Activated CD8-positive, alpha-beta T cell treated with anti-CD3 and anti-CD28 coated beads for 36 hours (primary cell): ENCODE data around the gene ECE1. TPM values are rescaled to one million over a fixed set of nuclear protein-coding genes. Genes with fewer than 3 reads are reported as not detected.

Experiments used
- ATAC-seq: fragments of 200-7000 bp; cut with Tn5 transposase; one replicate; pipeline ENCODE4 v1.10.0; 2021; ENCODE audit warnings: mild to moderate bottlenecking, moderate library complexity
- CTCF ChIA-PET: fragments of 350-600 bp; sonication (Branson Sonifier 250); formaldehyde crosslinking; loops from one replicate; lab custom pipeline; 2021; ENCODE audit warnings: antibody characterized with exemption; lab: Charles Lee
- POLR2A ChIA-PET: fragments of 350-600 bp; sonication (Branson Sonifier 250); formaldehyde crosslinking; loops from one replicate; lab custom pipeline; 2021; ENCODE audit warnings: antibody characterized with exemption; lab: Charles Lee
- DNase-seq: peaks from one replicate; pipeline ENCODE4 v3.0.0-alpha.2; 2020
- H3K27ac Mint-ChIP-seq: one replicate; pipeline ENCODE4 v1.8.0; 2021; ENCODE audit warnings: mild to moderate bottlenecking, mixed read lengths
- H3K27me3 Mint-ChIP-seq: one replicate; pipeline ENCODE4 v1.8.0; 2021; ENCODE audit warnings: mixed read lengths
- H3K36me3 Mint-ChIP-seq: one replicate; pipeline ENCODE4 v1.8.0; 2021; ENCODE audit warnings: low read depth, mixed read lengths
- H3K4me1 Mint-ChIP-seq: one replicate; pipeline ENCODE4 v1.8.0; 2021; ENCODE audit warnings: low read depth, mixed read lengths
- H3K4me3 Mint-ChIP-seq: one replicate; pipeline ENCODE4 v1.8.0; 2021; ENCODE audit warnings: mild to moderate bottlenecking, moderate library complexity, mixed read lengths
- H3K9me3 Mint-ChIP-seq: one replicate; pipeline ENCODE4 v1.8.0; 2021; ENCODE audit warnings: mixed read lengths
- CTCF ChIP-seq: fragments of 200-600 bp; IDR thresholded peaks from one replicate; pipeline ENCODE4 v1.8.0; 2022; ENCODE audit warnings: antibody characterized with exemption, mild to moderate bottlenecking
- intact Hi-C: fragments of 100-400 bp; cut with micrococcal nuclease; formaldehyde crosslinking; loops from one replicate; pipeline ENCODE4 v1.10.0; 2022
- total RNA-seq, 2 experiments: library from RNA; stranded (reverse); gene quantifications; one replicate each; pipeline ENCODE4 v1.2.3, GENCODE V29; 2021

ECE1 gene
- total RNA-seq, 2 experiments from 2014 or later = 118 to 127 TPM

DNA sequence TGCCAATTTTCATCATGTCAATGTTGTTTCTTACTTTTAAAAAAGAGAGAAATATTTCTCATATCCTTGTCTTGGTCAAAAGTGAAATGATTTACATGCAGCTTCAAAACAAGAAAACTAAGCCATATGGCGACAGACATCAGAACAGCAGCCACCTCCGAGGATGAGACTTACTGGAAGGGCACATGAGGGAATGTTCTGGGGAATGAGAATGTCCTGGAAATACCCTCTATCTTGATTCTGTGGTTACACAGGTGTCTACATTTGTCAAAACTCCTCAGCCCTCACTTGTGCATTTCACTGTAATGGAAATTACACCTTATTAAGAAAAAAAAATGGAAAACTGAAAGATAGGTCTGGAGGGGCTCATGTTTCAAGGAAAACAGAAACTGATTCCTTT lies 14.2 kb upstream of the ECE1 start:
- no peak overlapping the region for H3K4me3 Mint-ChIP-seq
- no peak for DNase-seq
- H3K27me3 Mint-ChIP-seq = no peaks in the 10 kb centered on the region
- ChIA-PET POLR2A (no interaction called here), CTCF (interaction anchor here (1.4 kb wide), 1 partner anchor 34 kb away, joined by 6 read pairs; no protein-coding TSS in a partner anchor)
- no peak overlapping the region for H3K27ac Mint-ChIP-seq
- H3K4me1 Mint-ChIP-seq = peaks cover 78% of the 10 kb centered on the region
- TF ChIP-seq CTCF = no peak
- H3K9me3 Mint-ChIP-seq = no peaks in the 10 kb centered on the region
- ATAC-seq = no peak
- peaks cover 5% of the 10 kb centered on the region for H3K36me3 Mint-ChIP-seq
- intact Hi-C loops = no loop called here

- Mint-ChIP-seq H3K4me3 (no peak overlapping the region), H3K27ac (no peak overlapping the region), H3K36me3 (peaks cover 12% of the 10 kb centered on the region), H3K27me3 (no peaks in the 10 kb centered on the region), H3K4me1 (peaks cover 78% of the 10 kb centered on the region), H3K9me3 (no peaks in the 10 kb centered on the region)
- TF ChIP-seq CTCF = no peak
- POLR2A ChIA-PET = no interaction called here
- CTCF ChIA-PET = interaction anchor here (1.4 kb wide), 2 partner anchors 10 to 32 kb away, joined by 3 to 6 read pairs; no protein-coding TSS in a partner anchor
- no peak for DNase-seq
- ATAC-seq = no peak
- intact Hi-C loops = no loop called here
These were observed 12.8 kb upstream of the ECE1 start for GRCh38 chr1:21302747-21303715.

DNA sequence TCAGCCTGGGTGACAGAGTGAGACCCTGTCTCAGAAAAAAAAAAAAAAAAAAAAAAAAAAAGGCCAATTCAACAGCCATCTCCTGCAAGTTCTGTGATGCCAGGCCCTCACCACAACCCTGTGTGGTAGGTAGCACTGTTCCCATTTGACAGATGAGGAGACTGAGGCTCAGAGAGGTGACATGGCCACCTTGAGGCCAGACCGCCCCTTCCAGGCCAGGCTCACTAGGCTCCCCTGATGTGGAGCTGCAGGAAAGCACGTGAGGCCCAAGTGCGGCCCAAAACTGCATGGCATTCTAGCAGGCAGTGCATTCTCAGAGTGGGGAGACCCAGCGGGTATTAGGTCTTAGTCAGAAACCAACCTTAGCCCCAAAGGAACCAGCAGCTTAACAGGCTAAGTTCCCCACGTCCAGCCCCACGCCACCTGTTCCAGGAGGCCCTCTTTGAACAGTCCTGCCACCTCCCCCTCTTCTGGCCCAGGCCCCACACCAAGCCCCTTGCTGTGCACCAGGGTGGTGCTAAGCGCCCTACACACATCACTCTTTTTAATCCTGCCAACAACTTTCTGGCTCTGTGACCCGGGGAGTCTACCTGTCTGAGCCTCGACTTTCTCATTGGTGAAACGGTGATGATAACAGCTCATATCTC lies 11.7 kb upstream of the ECE1 start:
- ChIA-PET CTCF (interaction anchor here (0.6 to 2.9 kb wide), 3 partner anchors 12 to 70 kb away, joined by 3 to 10 read pairs (median 3); no protein-coding TSS in a partner anchor), POLR2A (no interaction called here)
- intact Hi-C loops = no loop called here
- Mint-ChIP-seq H3K4me1 (peaks cover 77% of the 10 kb centered on the region), H3K36me3 (peaks cover 19% of the 10 kb centered on the region), H3K4me3 (no peak overlapping the region), H3K9me3 (no peaks in the 10 kb centered on the region), H3K27me3 (no peaks in the 10 kb centered on the region), H3K27ac (no peak overlapping the region)
- DNase-seq (no peak), ATAC-seq (no peak)
- no peak for TF ChIP-seq CTCF

DNA sequence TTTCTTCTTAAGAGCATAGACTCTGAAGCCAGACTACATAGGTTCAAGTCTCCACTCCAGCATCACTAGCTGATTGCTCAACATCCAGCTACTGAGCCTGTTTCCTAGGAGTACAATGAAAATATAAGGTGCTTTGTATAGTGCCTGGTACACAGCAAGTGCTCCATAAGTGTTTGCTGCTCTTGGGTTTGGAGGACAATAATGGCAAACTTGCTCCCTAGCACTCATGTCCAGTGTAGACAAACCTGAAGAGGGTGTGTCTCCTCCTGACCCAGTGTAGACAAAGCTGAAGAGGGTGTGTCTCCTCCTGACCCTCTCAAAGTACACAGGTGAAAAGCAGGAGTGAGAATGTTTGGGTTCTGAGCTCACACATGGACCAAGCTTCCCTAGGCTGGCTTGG lies 10.5 kb upstream of the ECE1 start:
- no peak overlapping the region for H3K4me3 Mint-ChIP-seq
- intact Hi-C loops = no loop called here
- POLR2A ChIA-PET = interaction anchor here (4.2 kb wide), 1 partner anchor 24 kb away, joined by 22 read pairs; no protein-coding TSS in a partner anchor
- ATAC-seq = no peak
- H3K4me1 Mint-ChIP-seq = peaks cover 81% of the 10 kb centered on the region
- peak overlapping the region; percentile 68 for H3K27ac Mint-ChIP-seq
- DNase-seq = no peak
- CTCF ChIA-PET = interaction anchor here (0.7 to 2.9 kb wide), 4 partner anchors 13 to 68 kb away, joined by 3 to 10 read pairs (median 4); no protein-coding TSS in a partner anchor
- H3K9me3 Mint-ChIP-seq = no peaks in the 10 kb centered on the region
- peaks cover 22% of the 10 kb centered on the region for H3K36me3 Mint-ChIP-seq
- TF ChIP-seq CTCF = no peak
- no peaks in the 10 kb centered on the region for H3K27me3 Mint-ChIP-seq
